BE2C (cell line): ENCODE data around the gene ABLIM2.

Experiments
- DNase-seq: peaks from one replicate; pipeline ENCODE4 v3.0.0-alpha.2; 2020
- H3K27me3 ChIP-seq: fragments of 250-450 bp; sonication (Bioruptor Pico); 2 replicates; pipeline ENCODE4 v1.5.1; 2020; ENCODE audit warnings: mild to moderate bottlenecking
- H3K36me3 ChIP-seq: fragments of 250-450 bp; sonication (Bioruptor Pico); 2 replicates; pipeline ENCODE4 v1.5.1; 2020; ENCODE audit warnings: mild to moderate bottlenecking
- H3K4me1 ChIP-seq: fragments of 250-450 bp; sonication (Bioruptor Pico); 2 replicates; pipeline ENCODE4 v1.5.1; 2020
- H3K4me3 ChIP-seq: 2 replicates; pipeline ENCODE4 v1.5.1; 2011; ENCODE audit warnings: low read depth, low read length
- H3K9me3 ChIP-seq: fragments of 250-450 bp; sonication (Bioruptor Pico); 2 replicates; pipeline ENCODE4 v1.5.1; 2020
- TF ChIP-seq, protein P1 (sequence below): IDR thresholded peaks from 2 replicates; pipeline ENCODE4 v1.5.1; 2012; ENCODE audit warnings: mild to moderate bottlenecking, low read depth, low read length

ABLIM2 gene

DNA sequence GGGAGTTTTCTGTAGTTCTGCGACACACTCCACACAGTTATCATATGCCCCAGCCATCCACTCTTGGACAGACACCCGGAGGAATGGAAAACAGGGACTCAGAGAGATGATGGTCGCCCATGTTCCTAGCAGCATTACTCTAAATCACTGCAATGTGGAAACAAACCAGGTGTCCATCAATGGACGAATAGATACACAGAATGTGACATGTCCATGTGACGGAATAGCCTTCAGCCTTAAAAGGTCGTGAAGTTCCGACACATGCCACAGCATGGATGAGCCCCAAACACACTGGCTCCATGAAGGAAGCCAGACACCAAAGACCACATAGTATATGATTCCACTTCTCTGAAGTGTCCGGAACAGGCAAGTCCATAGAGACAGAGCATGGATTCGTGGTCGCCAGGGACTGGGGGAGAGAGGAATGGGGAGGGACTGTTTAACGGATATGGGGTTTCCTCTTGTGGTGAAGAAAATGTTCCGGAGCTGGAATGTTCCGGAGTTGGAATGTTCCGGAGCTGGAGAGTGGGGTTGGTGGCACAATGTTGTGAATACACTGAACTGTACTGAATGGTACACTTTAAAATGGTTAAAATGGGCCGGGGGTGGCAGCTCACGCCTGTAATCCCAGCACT lies 190.2 kb downstream of the ABLIM2 start:
- H3K4me1 ChIP-seq = peaks cover 13% of the 10 kb centered on the region
- H3K9me3 ChIP-seq = no peaks in the 10 kb centered on the region
- no peaks in the 10 kb centered on the region for H3K36me3 ChIP-seq
- TF ChIP-seq, protein P1, sequence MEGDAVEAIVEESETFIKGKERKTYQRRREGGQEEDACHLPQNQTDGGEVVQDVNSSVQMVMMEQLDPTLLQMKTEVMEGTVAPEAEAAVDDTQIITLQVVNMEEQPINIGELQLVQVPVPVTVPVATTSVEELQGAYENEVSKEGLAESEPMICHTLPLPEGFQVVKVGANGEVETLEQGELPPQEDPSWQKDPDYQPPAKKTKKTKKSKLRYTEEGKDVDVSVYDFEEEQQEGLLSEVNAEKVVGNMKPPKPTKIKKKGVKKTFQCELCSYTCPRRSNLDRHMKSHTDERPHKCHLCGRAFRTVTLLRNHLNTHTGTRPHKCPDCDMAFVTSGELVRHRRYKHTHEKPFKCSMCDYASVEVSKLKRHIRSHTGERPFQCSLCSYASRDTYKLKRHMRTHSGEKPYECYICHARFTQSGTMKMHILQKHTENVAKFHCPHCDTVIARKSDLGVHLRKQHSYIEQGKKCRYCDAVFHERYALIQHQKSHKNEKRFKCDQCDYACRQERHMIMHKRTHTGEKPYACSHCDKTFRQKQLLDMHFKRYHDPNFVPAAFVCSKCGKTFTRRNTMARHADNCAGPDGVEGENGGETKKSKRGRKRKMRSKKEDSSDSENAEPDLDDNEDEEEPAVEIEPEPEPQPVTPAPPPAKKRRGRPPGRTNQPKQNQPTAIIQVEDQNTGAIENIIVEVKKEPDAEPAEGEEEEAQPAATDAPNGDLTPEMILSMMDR = no peak
- no peak for DNase-seq
- H3K27me3 ChIP-seq = no peaks in the 10 kb centered on the region
- H3K4me3 ChIP-seq = no peak overlapping the region

DNA sequence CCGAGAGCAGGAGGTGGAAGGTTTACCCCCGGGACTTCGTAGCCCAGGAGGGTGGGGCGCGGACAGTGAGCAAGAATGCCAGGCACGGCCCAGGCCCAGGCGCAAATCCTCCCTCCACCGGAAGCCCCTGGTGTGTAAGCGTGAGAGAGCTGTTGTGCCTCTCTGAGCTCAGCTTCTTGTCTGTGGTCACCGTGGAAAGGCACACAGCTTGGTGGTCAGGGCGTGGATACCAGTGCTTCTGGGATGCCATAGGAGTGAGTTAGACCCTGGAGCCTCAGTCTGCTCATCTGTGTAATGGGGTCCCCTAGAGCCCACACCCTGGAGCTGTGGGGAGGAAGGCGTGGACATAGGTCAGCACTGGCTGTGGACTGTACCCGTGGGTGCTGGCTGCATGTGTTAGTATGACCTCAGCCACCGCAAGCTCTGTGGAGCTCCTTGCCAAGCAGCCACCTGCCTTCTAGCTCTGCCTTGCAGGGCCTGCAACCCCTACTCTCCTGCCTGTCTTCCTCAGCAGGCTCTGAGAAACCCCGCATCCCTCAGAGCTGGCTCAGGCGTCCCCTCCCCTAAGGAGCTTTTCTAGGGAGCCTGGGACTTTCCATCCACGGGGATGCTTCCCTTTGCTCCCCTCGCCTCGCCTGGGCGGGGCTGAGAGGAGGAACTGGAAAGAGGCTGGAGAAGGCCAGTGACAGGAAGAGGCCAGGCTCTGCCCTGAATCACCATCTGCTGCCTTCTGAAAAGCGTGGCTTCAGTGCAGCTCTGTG lies 190.9 kb downstream of the ABLIM2 start:
- H3K9me3 ChIP-seq = no peaks in the 10 kb centered on the region
- peaks cover 13% of the 10 kb centered on the region for H3K4me1 ChIP-seq
- TF ChIP-seq, protein P1 = no peak
- no peak for DNase-seq
- H3K27me3 ChIP-seq = no peaks in the 10 kb centered on the region
- H3K36me3 ChIP-seq = no peaks in the 10 kb centered on the region
- no peak overlapping the region for H3K4me3 ChIP-seq

DNA sequence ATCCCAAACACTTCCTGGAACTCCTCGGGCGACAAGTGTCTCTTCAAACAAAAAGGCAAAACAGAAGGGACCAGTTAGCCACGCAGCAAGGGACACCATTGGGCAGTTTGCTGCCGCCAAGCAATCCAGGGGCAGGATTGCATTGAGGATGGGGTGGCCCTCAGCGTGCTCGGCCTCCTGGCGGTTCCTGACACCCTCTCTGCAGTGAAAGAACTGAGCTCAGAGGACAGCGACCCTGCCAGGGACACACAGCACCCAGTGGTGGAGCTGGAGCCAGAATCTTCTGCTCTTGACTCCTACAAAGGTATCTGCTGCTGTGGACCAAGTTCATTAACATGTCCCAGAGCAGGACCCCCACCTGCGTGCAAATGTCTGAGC lies 191.6 kb downstream of the ABLIM2 start:
- H3K4me3 ChIP-seq = no peak overlapping the region
- no peak for DNase-seq
- no peaks in the 10 kb centered on the region for H3K36me3 ChIP-seq
- no peaks in the 10 kb centered on the region for H3K27me3 ChIP-seq
- peaks cover 13% of the 10 kb centered on the region for H3K4me1 ChIP-seq
- H3K9me3 ChIP-seq = no peaks in the 10 kb centered on the region
- TF ChIP-seq, protein P1 = no peak

DNA sequence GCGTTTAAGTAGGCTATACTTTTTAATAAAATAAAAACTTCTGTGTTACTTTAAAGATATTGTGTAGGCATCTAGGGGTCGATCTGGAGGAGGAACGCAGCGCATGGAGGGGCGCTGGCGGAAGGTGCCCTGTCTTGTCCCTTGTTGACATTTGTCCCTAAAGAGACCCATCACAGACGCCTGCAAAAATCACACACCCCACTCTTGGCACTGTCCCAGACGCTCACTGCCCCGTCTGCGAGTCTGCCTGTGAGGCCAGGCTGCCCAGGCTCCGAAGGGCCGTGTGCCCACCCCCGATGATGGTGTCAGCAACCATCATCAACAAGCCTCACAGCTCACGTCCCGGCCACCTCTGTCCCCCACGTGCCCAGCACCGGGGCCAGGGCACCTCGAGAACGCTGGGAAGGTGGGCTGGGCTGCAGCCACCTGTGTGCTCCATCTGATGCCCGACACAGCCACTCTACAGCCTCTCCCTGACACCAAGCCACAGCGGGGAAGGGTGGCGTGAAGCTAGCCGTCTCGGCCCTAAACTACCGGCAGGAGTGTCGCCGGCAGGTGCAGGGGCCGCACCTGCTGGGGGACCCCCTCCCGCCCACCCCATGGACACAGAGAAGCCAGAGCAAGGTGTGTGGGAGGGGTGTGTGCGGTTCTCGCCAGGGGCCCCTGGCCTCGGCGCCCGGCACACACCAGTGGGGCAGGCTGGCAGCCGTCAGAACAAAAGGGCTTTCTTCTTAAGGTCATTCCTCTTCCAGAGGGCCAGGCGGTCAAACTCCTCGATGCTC lies 192.1 kb downstream of the ABLIM2 start:
- Histone ChIP-seq H3K36me3 (no peaks in the 10 kb centered on the region), H3K27me3 (no peaks in the 10 kb centered on the region), H3K9me3 (no peaks in the 10 kb centered on the region), H3K4me3 (no peak overlapping the region), H3K4me1 (peaks cover 13% of the 10 kb centered on the region)
- no peak for DNase-seq
- TF ChIP-seq, protein P1 = no peak

DNA sequence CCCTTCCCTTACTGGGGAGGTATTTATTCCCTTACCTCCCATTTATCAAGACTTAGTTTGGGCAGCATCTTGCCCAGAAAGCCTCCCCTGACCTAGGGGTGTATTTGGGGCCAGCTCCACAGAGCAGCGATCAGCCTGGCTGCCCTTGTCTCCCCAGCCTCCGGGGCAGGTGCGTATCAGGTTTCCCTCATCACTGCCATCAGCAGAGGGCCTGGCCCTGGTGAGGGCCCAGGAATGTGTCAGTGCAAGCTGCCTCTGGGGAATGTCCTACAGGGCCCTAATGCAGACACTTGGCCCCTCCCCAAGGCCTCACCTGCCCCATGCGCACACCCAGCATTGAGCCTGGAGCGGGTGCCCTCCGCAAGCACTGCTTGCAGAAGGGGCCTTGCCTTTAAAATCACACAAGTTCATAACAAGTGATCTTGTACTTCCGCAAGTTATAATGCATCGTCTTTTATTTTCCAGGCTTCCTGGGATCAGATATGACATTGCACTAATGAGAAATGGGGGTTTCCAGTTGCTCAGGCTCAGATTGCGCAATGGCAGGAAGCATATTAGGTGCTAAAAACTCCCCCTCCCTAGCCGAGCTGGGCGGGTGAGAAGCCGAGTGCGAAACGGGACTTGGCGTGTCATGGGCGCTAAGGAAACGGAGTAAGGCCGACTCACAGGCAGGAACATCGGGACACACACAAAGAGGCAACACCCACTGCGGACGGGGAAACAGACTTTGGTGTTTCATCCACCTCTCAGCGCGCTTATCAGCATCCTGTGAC lies 193.5 kb downstream of the ABLIM2 start:
- H3K36me3 ChIP-seq = no peaks in the 10 kb centered on the region
- TF ChIP-seq, protein P1 = 0 out of 2 replicates have a peak, but pooled peaks have one; percentile 0
- no peaks in the 10 kb centered on the region for H3K9me3 ChIP-seq
- H3K4me1 ChIP-seq = peaks cover 14% of the 10 kb centered on the region
- H3K4me3 ChIP-seq = no peak overlapping the region
- no peak for DNase-seq
- no peaks in the 10 kb centered on the region for H3K27me3 ChIP-seq
